ENCODE results near the gene FTH1.

The FTH1 gene

DNA sequence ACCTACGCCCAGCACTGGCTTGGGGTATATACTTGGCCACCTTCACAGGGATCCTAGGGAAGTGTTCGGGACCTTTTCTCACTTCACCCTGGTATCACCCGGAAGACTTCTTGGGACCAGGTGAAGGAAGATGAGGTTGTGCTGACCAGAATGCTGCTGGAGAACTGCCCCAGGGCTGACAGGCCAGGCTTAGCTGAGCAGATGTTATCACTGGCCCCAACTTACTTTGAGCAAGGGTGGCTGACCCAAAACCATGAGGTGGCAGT, 4.5 kb downstream of the FTH1 start:
- no peak for DNase-seq (ENCODE audit: low read depth)
- no peak overlapping the region for H3K4me3 ChIP-seq (ENCODE audit: low read depth, low read length)
- TF ChIP-seq CTCF (IDR thresholded peaks at IDR 0.05; ENCODE audit: insufficient read depth, low read depth, low read length, missing control alignments), result no peak

- no peak for DNase-seq (ENCODE audit: low read depth)
- TF ChIP-seq CTCF (IDR thresholded peaks at IDR 0.05; ENCODE audit: insufficient read depth, low read depth, low read length, missing control alignments), result no peak
- no peak overlapping the region for H3K4me3 ChIP-seq (ENCODE audit: low read depth, low read length)
Observed at GRCh38 chr11:61962213-61963015, 5.0 kb downstream of the FTH1 start.

- DNase-seq (ENCODE audit: low read depth), result no peak
Observed at GRCh38 chr11:61961570-61962212, 5.7 kb downstream of the FTH1 start.

DNA sequence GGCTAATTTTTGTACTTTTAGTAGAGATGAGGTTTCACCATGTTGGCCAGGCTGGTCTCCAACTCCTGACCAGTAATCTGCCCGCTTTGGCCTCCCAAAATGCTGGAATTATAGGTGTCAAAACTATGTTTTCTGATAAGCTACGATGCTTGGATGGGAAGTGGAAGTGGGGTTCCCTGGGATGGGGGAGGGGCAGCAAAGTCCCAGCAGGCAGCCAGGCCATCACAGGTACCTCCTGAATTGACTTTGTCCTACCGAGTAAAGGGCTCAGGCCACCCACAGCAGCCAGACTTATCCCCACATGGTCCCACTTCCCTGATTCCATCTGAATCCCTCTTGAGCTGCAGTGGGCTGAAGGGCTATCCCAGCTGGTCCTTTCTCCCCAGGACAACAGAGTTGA, 6.9 kb downstream of the FTH1 start:
- no peak for TF ChIP-seq CTCF (IDR thresholded peaks at IDR 0.05; ENCODE audit: insufficient read depth, low read depth, low read length, missing control alignments)
- no peak for DNase-seq (ENCODE audit: low read depth)
- H3K4me3 ChIP-seq (ENCODE audit: low read depth, low read length), result no peak overlapping the region

More at GRCh38 chr11:61961570-61962212, 5.7 kb downstream of the FTH1 start:
- no peak for TF ChIP-seq CTCF (IDR thresholded peaks at IDR 0.05; ENCODE audit: insufficient read depth, low read depth, low read length, missing control alignments)
- no peak overlapping the region for H3K4me3 ChIP-seq (ENCODE audit: low read depth, low read length)

DNA sequence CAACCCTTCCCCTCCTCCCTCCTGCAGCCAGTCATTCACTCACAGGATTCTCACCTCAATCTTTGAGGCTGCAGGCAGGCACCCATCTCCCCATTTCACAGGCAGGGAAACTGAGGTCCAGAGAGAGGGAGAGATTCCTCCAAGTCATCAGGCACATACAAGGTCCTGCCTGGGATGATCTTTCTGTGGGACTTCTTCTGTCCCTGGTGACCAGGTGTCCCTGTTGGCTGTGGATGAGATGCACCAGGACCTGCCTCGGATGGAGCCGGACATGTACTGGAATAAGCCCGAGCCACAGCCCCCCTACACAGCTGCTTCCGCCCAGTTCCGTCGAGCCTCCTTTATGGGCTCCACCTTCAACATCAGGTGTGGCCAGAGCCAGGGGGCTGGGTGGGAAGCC, 7.8 kb downstream of the FTH1 start:
- TF ChIP-seq CTCF (IDR thresholded peaks at IDR 0.05; ENCODE audit: insufficient read depth, low read depth, low read length, missing control alignments), result no peak
- no peak for DNase-seq (ENCODE audit: low read depth)
- no peak overlapping the region for H3K4me3 ChIP-seq (ENCODE audit: low read depth, low read length)

DNA sequence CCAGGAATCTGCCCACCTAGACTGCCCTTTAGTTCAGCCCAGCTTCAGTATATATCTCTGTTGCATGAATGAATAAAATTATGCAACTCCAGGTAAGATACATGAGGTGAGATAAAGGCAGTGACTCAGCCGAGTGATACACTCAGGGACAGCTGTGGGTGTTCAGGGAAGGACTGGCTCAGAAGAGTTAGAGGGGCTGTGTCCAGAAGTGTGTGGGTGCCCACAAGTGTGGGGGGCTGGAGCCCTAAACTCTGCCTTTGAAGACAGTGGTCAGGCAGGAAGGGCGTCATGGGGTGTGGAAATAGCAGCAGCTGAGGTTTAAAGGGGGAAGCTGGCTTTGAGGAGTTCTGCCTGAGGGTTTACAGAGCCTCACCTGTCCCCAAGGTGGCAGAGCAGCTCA, 8.3 kb downstream of the FTH1 start:
- no peak for TF ChIP-seq CTCF (IDR thresholded peaks at IDR 0.05; ENCODE audit: insufficient read depth, low read depth, low read length, missing control alignments)
- no peak for DNase-seq (ENCODE audit: low read depth)
- H3K4me3 ChIP-seq (ENCODE audit: low read depth, low read length), result no peak overlapping the region

DNA sequence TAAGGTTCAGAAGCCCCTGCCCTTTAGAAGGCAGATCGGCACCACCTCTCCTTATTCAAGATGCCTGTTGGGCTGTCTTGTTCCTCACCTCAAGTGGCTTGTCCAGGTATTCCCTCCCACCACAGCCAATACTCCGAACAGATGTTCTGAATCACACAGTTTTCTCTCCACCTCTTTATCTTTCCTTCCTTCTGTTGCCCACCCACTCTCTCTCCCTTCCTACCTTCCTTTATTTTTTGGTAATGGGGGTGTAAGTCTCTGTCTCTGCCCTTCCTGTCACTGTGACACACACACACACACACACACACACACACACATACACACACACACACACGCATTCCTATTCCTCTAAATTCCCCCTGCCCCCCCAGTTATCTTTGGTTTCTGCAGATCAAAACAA, 8.8 kb downstream of the FTH1 start:
- DNase-seq (ENCODE audit: low read depth), result no peak
- H3K4me3 ChIP-seq (ENCODE audit: low read depth, low read length), result no peak overlapping the region
- TF ChIP-seq CTCF (IDR thresholded peaks at IDR 0.05; ENCODE audit: insufficient read depth, low read depth, low read length, missing control alignments), result no peak

All from GM12865 (cell line).